ENCODE data around the gene EFNA3. TPM values are rescaled to one million over a fixed set of nuclear protein-coding genes. Genes with fewer than 3 reads are reported as not detected.

Gene EFNA3
- total RNA-seq, 1 experiment from 2014 or later: 5.1 TPM

GRCh38 chr1:155080312-155081228 lies 1.9 kb downstream of the EFNA3 start:
- in situ Hi-C loops (cut with HindIII; ENCODE audit: low sequenced_read_pairs): no loop called here
- no peak for DNase-seq (ENCODE audit: low spot score)

GRCh38 chr1:155081472-155082300 lies 3.0 kb downstream of the EFNA3 start:
- in situ Hi-C loops (cut with HindIII; ENCODE audit: low sequenced_read_pairs): no loop called here
- DNase-seq (ENCODE audit: low spot score): no peak

- DNase-seq (ENCODE audit: low spot score): no peak
- in situ Hi-C loops (cut with HindIII; ENCODE audit: low sequenced_read_pairs): no loop called here
These were observed 3.8 kb downstream of the EFNA3 start for GRCh38 chr1:155082301-155083051.

- DNase-seq (ENCODE audit: low spot score): no peak
- in situ Hi-C loops (cut with HindIII; ENCODE audit: low sequenced_read_pairs): no loop called here
These were observed 4.5 kb downstream of the EFNA3 start for GRCh38 chr1:155083052-155083541.

GRCh38 chr1:155083865-155084721 lies 5.5 kb downstream of the EFNA3 start:
- in situ Hi-C loops (cut with HindIII; ENCODE audit: low sequenced_read_pairs): no loop called here
- peak; percentile 53 for DNase-seq (ENCODE audit: low spot score)

- in situ Hi-C loops (cut with HindIII; ENCODE audit: low sequenced_read_pairs): no loop called here
- DNase-seq (ENCODE audit: low spot score): peak; percentile 97
These were observed 6.3 kb downstream of the EFNA3 start for GRCh38 chr1:155084722-155085503.

GRCh38 chr1:155085504-155086127 lies 7.0 kb downstream of the EFNA3 start:
- DNase-seq (ENCODE audit: low spot score): no peak
- in situ Hi-C loops (cut with HindIII; ENCODE audit: low sequenced_read_pairs): no loop called here

- peak; percentile 53 for DNase-seq (ENCODE audit: low spot score)
- in situ Hi-C loops (cut with HindIII; ENCODE audit: low sequenced_read_pairs): no loop called here
These were observed 7.6 kb downstream of the EFNA3 start for GRCh38 chr1:155086128-155086741.

- no peak for DNase-seq (ENCODE audit: low spot score)
- in situ Hi-C loops (cut with HindIII; ENCODE audit: low sequenced_read_pairs): no loop called here
These were observed 8.4 kb downstream of the EFNA3 start for GRCh38 chr1:155086856-155087535.

GRCh38 chr1:155091071-155092051 lies 12.7 kb downstream of the EFNA3 start:
- peak; percentile 73 for DNase-seq (ENCODE audit: low spot score)
- in situ Hi-C loops (cut with HindIII; ENCODE audit: low sequenced_read_pairs): no loop called here

- in situ Hi-C loops (cut with HindIII; ENCODE audit: low sequenced_read_pairs): no loop called here
- DNase-seq (ENCODE audit: low spot score): no peak
These were observed 13.5 kb downstream of the EFNA3 start for GRCh38 chr1:155092131-155092530.

GRCh38 chr1:155092641-155093040 lies 14.0 kb downstream of the EFNA3 start:
- in situ Hi-C loops (cut with HindIII; ENCODE audit: low sequenced_read_pairs): no loop called here
- DNase-seq (ENCODE audit: low spot score): no peak

- in situ Hi-C loops (cut with HindIII; ENCODE audit: low sequenced_read_pairs): no loop called here
- peak; percentile 57 for DNase-seq (ENCODE audit: low spot score)
These were observed 15.4 kb downstream of the EFNA3 start for GRCh38 chr1:155093911-155094621.

- in situ Hi-C loops (cut with HindIII; ENCODE audit: low sequenced_read_pairs): no loop called here
- no peak for DNase-seq (ENCODE audit: low spot score)
These were observed 15.9 kb downstream of the EFNA3 start for GRCh38 chr1:155094622-155094948.

GRCh38 chr1:155099331-155099730 lies 20.7 kb downstream of the EFNA3 start:
- in situ Hi-C loops (cut with HindIII; ENCODE audit: low sequenced_read_pairs): no loop called here

More at GRCh38 chr1:155099331-155099730, 20.7 kb downstream of the EFNA3 start:
- no peak for DNase-seq (ENCODE audit: low spot score)

Data from G401 (cell line).